ENCODE measurements around the gene SLCO4A1. TPM values are rescaled to one million over a fixed set of nuclear protein-coding genes. Genes with fewer than 3 reads are reported as not detected.

The SLCO4A1 gene
- total and polyA plus RNA-seq, 2 donors (not counting 1 experiment from before 2014, with no cell fraction given), result 2.1 to 79.5 TPM

DNA sequence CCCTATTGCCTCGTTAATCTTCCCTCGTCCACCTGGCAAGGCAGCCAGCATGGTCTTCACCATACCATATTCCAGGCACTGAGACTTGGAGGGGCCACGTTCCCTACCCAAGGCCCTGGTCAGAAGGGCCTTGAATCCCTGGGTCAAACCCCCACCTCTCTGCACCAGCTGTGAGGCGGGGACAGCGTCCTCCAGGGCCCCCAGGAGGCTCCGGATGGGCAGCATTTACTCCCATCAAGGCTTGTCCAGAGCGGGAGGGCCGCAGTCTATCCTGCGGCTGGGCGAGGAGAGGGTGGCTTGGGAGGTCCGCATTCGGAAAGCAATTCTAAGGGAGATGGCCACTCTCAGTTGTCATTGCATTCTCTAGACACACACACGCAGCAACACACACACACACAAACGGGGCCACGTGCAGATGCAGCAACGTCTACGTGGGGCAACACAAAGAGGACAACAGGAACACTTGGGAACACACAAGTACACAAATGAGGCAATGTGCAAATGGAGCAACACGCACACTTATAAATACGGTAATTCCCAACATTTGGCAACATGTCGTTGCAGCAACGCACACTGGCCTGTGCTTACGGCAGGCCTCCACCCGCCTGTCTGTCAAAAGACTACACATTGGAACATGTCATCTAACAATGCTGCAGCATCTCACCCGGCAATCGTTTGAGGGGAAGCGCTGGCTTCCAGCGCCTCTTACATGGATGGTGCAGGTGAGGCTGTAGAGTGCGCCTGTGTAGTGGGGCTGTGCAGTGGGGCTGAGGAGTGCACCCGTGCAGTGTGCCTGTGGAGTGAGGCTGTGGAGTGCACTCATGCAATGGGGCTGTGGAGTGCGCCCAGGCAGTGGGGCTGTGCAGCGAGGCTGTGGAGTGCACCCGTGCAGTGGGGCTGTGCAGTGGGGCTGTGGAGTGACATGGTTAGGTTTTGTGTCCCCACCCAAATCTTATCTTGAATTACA lies 53.4 kb downstream of the SLCO4A1 start:
- ATAC-seq (ENCODE audit: low read depth) (no peak), DNase-seq (no peak)
- intact Hi-C loops (cut with micrococcal nuclease), result no loop called here

More for the DNA sequence above, 53.4 kb downstream of the SLCO4A1 start:
- H3K4me3 Mint-ChIP-seq, result no peak overlapping the region
- H3K27me3 ChIP-seq (replicated peaks in 1 of 4; ENCODE audit: control extremely low read depth in 1 of 4, control insufficient read depth in 3 of 4, insufficient read depth in 4 of 4, low read length in 3 of 4), result peaks cover 0 to 10% (median 2%) of the 10 kb centered on the region in 4 experiments
- no peaks in the 10 kb centered on the region for H3K36me3 ChIP-seq (replicated peaks in 1 of 2; ENCODE audit: control extremely low read depth in 1 of 2, control insufficient read depth in 1 of 2, extremely low read depth in 1 of 2, insufficient read depth in 2 of 2, low read length in 1 of 2)
- no peaks in the 10 kb centered on the region for H3K79me2 ChIP-seq (ENCODE audit: control insufficient read depth, insufficient read depth, low read length)
- ChIA-PET CTCF (no interaction called here), POLR2A (no interaction called here)
- no peak overlapping the region for H3K4me3 ChIP-seq (ENCODE audit: control extremely low read depth in 1 of 5, extremely low read depth in 1 of 5, insufficient read depth in 1 of 5, low read depth in 2 of 5, low read length in 4 of 5)
- TF ChIP-seq, protein P1, sequence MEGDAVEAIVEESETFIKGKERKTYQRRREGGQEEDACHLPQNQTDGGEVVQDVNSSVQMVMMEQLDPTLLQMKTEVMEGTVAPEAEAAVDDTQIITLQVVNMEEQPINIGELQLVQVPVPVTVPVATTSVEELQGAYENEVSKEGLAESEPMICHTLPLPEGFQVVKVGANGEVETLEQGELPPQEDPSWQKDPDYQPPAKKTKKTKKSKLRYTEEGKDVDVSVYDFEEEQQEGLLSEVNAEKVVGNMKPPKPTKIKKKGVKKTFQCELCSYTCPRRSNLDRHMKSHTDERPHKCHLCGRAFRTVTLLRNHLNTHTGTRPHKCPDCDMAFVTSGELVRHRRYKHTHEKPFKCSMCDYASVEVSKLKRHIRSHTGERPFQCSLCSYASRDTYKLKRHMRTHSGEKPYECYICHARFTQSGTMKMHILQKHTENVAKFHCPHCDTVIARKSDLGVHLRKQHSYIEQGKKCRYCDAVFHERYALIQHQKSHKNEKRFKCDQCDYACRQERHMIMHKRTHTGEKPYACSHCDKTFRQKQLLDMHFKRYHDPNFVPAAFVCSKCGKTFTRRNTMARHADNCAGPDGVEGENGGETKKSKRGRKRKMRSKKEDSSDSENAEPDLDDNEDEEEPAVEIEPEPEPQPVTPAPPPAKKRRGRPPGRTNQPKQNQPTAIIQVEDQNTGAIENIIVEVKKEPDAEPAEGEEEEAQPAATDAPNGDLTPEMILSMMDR (IDR thresholded peaks at IDR 0.05), result no peak
- no peak for TF ChIP-seq EZH2 (IDR thresholded peaks at IDR 0.05; ENCODE audit: borderline replicate concordance, insufficient read depth, low read depth, low read length, poor library complexity, severe bottlenecking)
- H3K4me1 Mint-ChIP-seq, result peaks cover 3% of the 10 kb centered on the region
- peaks cover 21% of the 10 kb centered on the region for H3K27me3 Mint-ChIP-seq
- no peaks in the 10 kb centered on the region for H3K9me3 Mint-ChIP-seq (ENCODE audit: insufficient read depth)
- no peak overlapping the region for H3K9ac ChIP-seq (ENCODE audit: low read length)
- H3K27ac Mint-ChIP-seq, result peak overlapping the region; percentile 24
- H2AFZ ChIP-seq (ENCODE audit: insufficient read depth, low read depth, low read length, poor library complexity, severe bottlenecking), result no peak overlapping the region
- H4K20me1 ChIP-seq (ENCODE audit: control insufficient read depth, insufficient read depth, low read length, poor library complexity, severe bottlenecking), result no peaks in the 10 kb centered on the region
- no peak overlapping the region for H3K4me2 ChIP-seq (replicated peaks; ENCODE audit: low read depth, low read length, poor library complexity, severe bottlenecking)
- H3K9me3 ChIP-seq (ENCODE audit: control extremely low read depth in 1 of 3, control insufficient read depth in 2 of 3, insufficient read depth in 1 of 3, low read length in 2 of 3), result peaks cover 0 to 11% (median 0%) of the 10 kb centered on the region in 3 donors
- 88% methylated on average over 26 of the region's 32 CpGs for WGBS (ENCODE audit: insufficient coverage)
- no peak overlapping the region for H3K27ac ChIP-seq (ENCODE audit: low read length in 2 of 2)
- H3K4me1 ChIP-seq (ENCODE audit: control insufficient read depth in 2 of 2, insufficient read depth in 2 of 2, low read length in 2 of 2), result no peaks in the 10 kb centered on the region

Measured in B cell (primary cell).